GM12874 (cell line): ENCODE data around the gene DAPP1.

Experiments used
- TF ChIP-seq, protein P1 (sequence below): IDR thresholded peaks from 2 replicates; pipeline ENCODE4 v1.5.1; 2011; ENCODE audit warnings: low read depth, mild to moderate bottlenecking, control low read depth, low read length, moderate library complexity; ENCODE audit not compliant: insufficient read depth

Gene DAPP1

DNA sequence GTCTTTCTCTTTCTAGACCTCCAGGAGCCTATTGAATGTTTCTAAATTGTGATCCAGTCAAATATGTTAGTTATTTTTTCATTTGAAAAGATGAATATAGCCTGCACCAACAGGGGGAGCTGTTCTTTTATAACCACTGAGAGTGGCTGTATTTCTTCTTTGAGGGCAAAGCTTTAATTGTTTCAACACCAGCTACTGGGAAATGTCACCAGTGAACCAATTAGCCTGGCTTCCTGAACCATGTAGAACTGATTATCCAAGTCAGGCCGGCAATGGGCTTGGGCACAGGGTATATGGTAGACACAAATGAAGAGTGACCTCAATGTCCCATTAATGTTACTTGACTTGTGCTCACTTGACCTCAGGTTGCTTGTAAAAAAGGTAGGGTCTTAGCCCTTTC lies 4.8 kb upstream of the DAPP1 start:
- TF ChIP-seq, protein P1, sequence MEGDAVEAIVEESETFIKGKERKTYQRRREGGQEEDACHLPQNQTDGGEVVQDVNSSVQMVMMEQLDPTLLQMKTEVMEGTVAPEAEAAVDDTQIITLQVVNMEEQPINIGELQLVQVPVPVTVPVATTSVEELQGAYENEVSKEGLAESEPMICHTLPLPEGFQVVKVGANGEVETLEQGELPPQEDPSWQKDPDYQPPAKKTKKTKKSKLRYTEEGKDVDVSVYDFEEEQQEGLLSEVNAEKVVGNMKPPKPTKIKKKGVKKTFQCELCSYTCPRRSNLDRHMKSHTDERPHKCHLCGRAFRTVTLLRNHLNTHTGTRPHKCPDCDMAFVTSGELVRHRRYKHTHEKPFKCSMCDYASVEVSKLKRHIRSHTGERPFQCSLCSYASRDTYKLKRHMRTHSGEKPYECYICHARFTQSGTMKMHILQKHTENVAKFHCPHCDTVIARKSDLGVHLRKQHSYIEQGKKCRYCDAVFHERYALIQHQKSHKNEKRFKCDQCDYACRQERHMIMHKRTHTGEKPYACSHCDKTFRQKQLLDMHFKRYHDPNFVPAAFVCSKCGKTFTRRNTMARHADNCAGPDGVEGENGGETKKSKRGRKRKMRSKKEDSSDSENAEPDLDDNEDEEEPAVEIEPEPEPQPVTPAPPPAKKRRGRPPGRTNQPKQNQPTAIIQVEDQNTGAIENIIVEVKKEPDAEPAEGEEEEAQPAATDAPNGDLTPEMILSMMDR: peak; percentile 50

DNA sequence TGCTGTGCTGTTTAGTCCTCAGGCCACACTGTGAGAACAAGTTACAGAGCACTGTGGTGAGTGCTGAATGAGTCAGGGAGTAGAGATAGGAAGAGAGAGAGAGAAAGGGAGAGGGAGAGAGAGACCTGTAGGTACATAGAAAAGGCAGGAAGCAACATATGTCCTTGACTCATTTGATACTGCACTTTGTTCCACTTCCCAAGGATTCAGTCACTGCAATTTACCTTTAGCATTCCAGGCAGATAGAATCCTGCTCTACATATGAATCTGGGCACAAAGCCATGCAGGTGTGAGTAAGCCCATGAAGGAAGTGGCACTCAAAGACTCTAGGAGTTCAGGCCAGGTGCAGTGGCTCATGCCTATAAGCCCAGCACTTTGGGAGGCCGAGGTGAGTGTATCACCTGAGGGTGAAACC lies 1.0 kb upstream of the DAPP1 start:
- TF ChIP-seq, protein P1: no peak

DNA sequence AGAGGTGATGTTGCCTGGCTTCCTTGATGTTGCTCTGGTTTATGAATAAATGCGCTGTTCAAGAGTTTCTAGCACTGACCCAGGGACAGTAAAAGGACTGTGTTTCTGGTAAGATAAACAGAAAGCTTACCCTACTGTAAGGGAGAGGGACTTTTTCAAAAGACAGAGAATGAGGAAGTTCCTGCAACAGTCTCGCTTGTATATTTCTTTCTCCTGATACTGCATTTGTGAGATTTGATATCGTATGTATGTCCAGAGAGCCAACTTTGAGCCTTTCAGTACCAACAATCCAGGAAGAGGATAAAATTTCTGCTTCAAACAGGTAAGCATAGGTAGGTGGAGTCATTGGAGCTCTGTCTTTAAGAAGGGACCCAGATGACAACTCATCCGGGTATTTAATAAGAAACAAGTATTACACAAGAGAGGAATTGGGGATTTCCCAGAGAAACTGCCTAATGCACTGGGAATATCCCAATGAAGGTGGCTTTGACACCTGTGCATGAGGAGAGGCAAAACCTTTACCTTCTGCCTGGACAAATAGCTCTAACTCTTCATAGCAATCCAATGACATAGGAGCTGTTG lies 773 bp downstream of the DAPP1 start:
- TF ChIP-seq, protein P1: no peak

DNA sequence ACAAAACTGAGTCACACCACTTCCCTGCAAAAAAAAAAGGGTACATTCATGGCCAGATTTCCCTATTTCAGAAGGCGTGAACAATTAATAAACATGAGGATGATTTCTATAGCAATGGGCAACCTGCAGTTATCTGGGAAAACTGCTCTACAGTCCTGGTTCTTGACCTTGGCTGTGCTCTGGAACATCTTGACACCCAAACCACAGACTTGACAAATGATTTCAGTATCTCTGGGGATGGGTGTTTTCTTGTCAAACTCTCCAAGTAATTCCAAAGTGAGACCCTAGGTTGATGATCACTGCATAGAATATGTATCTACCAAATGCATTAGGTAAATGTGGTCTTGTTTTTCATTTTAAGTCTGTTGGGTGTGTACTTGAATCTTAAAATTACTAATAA lies 2.0 kb downstream of the DAPP1 start:
- TF ChIP-seq, protein P1: no peak

DNA sequence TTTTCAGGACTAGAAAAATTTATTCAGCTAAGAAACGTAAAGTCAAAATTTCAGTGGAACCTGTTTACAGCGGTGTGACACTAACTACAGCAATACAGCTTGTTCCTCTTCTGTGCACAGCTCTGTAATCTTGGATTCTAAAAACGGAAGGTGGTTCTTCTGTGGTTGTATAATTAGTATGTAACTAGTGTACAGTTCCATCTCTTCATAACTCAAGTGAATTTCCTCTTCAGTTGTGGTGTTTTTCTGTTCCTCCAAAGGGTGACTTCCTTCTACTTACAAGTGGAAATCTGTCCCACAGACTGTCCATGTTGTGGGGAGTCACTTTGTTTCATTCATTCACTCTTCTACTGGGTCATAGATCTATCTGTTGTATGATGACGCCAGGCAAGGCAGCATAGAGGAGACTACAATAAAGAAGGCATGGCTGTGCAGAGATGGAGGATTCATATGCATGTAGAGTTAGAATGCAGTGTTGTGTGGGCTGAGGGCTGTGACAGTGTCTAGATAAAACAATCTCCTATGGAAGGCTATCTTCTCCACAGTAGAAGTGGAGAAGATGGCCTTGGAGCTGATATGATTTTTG lies 5.4 kb downstream of the DAPP1 start:
- TF ChIP-seq, protein P1: no peak

DNA sequence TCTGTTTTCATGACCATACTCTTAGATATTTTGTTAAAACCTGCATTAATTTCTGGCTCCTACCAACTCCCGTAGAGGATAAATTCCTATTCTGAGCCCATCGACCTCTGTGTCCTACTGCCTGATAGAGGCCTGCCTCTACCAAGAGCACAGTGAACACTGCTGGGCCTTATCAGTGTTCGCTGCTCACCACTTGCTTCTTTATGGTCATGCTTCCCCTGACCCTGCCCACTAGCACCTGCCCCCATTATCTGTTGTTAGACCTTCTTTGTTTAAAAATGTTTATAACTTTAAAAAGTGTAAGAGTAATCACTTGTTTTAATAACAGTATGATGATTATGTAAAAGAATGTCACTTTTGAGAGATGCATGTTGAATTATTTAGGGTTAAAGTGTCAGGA lies 6.1 kb downstream of the DAPP1 start:
- TF ChIP-seq, protein P1: no peak

DNA sequence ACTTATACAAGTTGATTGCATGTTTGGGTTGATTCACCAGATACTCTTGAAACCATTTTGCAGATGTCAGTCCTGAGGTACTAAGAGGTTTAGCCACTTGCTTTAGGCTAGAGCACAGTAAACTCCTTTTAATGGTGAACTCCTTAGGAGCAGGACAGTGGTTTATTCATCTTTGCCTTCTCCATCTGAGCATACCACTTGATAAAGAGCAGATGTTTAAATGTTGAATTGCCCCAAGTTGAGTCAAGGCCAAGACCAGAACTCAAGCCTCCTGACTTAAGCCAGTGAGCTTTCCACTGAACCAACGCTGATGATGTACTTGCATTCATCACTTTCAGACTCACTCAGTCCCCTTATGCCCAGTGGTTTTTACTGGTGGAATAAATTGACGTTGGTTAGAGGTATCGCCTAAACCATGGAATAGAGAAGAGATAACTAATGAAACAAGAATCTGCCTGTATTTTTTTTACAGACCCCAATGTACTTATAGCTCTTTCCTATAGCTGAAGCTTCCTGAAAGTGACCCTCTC lies 7.5 kb downstream of the DAPP1 start:
- TF ChIP-seq, protein P1: no peak
